Measurements from ENCODE around the gene OVOL2.

GRCh38 chr20:18001131-18001921 lies 56.4 kb downstream of the OVOL2 start:
- TF ChIP-seq POLR2A (IDR thresholded peaks at IDR 0.05): no peak
- TF ChIP-seq, protein P1, sequence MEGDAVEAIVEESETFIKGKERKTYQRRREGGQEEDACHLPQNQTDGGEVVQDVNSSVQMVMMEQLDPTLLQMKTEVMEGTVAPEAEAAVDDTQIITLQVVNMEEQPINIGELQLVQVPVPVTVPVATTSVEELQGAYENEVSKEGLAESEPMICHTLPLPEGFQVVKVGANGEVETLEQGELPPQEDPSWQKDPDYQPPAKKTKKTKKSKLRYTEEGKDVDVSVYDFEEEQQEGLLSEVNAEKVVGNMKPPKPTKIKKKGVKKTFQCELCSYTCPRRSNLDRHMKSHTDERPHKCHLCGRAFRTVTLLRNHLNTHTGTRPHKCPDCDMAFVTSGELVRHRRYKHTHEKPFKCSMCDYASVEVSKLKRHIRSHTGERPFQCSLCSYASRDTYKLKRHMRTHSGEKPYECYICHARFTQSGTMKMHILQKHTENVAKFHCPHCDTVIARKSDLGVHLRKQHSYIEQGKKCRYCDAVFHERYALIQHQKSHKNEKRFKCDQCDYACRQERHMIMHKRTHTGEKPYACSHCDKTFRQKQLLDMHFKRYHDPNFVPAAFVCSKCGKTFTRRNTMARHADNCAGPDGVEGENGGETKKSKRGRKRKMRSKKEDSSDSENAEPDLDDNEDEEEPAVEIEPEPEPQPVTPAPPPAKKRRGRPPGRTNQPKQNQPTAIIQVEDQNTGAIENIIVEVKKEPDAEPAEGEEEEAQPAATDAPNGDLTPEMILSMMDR (IDR thresholded peaks at IDR 0.05): no peak
